K562 (cell line): Measurements from ENCODE around the gene FAM3C. TPM values are rescaled to one million over a fixed set of nuclear protein-coding genes. Genes with fewer than 3 reads are reported as not detected.

Experiments used
- BDP1 ChIP-seq: IDR thresholded peaks from 3 replicates; pipeline ENCODE4 v1.6.1; 2011; ENCODE audit not compliant: insufficient read length, insufficient read depth
- CBFA2T2 ChIP-seq: fragments of 450-650 bp; conservative IDR thresholded peaks from 2 replicates; pipeline ENCODE4 v1.6.1; 2017; ENCODE audit warnings: mild to moderate bottlenecking
- HEY1 ChIP-seq: fragments of 250-450 bp; sonication (Bioruptor Pico); IDR thresholded peaks from 2 replicates; pipeline ENCODE4 v1.5.0; 2020; ENCODE audit warnings: mild to moderate bottlenecking, moderate library complexity, borderline replicate concordance
- IRF2 ChIP-seq: sonication (generic); formaldehyde crosslinking; IDR thresholded peaks from 2 replicates; pipeline ENCODE4 v1.8.1; 2022; ENCODE audit warnings: mild to moderate bottlenecking, missing genetic modification reagents
- KDM4B ChIP-seq, 2 experiments: fragments of 450-650 bp in 1 of 2; sonication (generic) in 1 of 2; IDR thresholded peaks; 2 replicates each; pipeline ENCODE4 v1.6.1; 2016 to 2017; ENCODE audit warnings: borderline replicate concordance in 2 of 2, antibody characterized with exemption in 1 of 2, low read depth in 1 of 2, mild to moderate bottlenecking in 1 of 2
- KLF1 ChIP-seq: fragments of 450-650 bp; IDR thresholded peaks from 2 replicates; pipeline ENCODE4 v1.6.1; 2016; ENCODE audit warnings: missing genetic modification characterization, missing compliant biosample characterization
- LEF1 ChIP-seq: fragments of 450-650 bp; IDR thresholded peaks from 2 replicates; pipeline ENCODE4 v1.6.1; 2016; ENCODE audit warnings: mild to moderate bottlenecking
- MBD2 ChIP-seq: sonication (generic); IDR thresholded peaks from 2 replicates; pipeline ENCODE4 v1.6.1; 2016; ENCODE audit warnings: low read depth, borderline replicate concordance
- MED1 ChIP-seq: sonication (generic); formaldehyde crosslinking; IDR thresholded peaks from 2 replicates; pipeline ENCODE4 v1.8.1; 2023; ENCODE audit warnings: missing genetic modification reagents, borderline replicate concordance
- MLX ChIP-seq, 2 experiments: fragments of 450-650 bp in 1 of 2; sonication (generic) in 1 of 2; formaldehyde crosslinking; conservative IDR thresholded peaks; 2 replicates each; pipeline versions ENCODE4 v1.4.0 to v1.8.1; 2020 to 2022; ENCODE audit warnings: mild to moderate bottlenecking in 1 of 2, missing genetic modification reagents in 1 of 2
- MYNN ChIP-seq, 2 experiments: sonication (generic); formaldehyde crosslinking in 1 of 2; IDR thresholded peaks; 2 replicates each; pipeline versions ENCODE4 v1.5.0 to v1.6.1; 2016 to 2020; ENCODE audit warnings: antibody characterized with exemption in 1 of 2, missing genetic modification reagents in 1 of 2
- NUFIP1 ChIP-seq: fragments of 450-650 bp; IDR thresholded peaks from 2 replicates; pipeline ENCODE4 v1.6.1; 2018; ENCODE audit not compliant: partially characterized antibody
- POLR3A ChIP-seq: IDR thresholded peaks from 2 replicates; pipeline ENCODE4 v1.6.1; 2011; ENCODE audit warnings: borderline replicate concordance, mild to moderate bottlenecking, moderate library complexity; ENCODE audit not compliant: insufficient read length, insufficient read depth; ENCODE audit errors: extremely low read depth
- RCOR1 ChIP-seq, 2 experiments: IDR thresholded peaks; 2 replicates each; pipeline ENCODE4 v1.6.1; 2012; ENCODE audit warnings: low read depth in 2 of 2, low read length in 2 of 2, borderline replicate concordance in 1 of 2, improper control_type of control experiment in 1 of 2
- SPI1 ChIP-seq: IDR thresholded peaks from 2 replicates; pipeline ENCODE4 v1.6.1; 2011; ENCODE audit warnings: low read depth, low read length, control low read depth, borderline replicate concordance
- TBP ChIP-seq: optimal IDR thresholded peaks from 2 replicates; pipeline ENCODE3; 2011; ENCODE audit warnings: low read depth, low read length, improper control_type of control experiment
- THAP12 ChIP-seq: fragments of 250-450 bp; sonication (Bioruptor Pico); IDR thresholded peaks from 2 replicates; pipeline ENCODE4 v1.9.0; 2021; ENCODE audit warnings: mild to moderate bottlenecking, inconsistent platforms
- THAP7 ChIP-seq: fragments of 250-450 bp; sonication (Bioruptor Pico); IDR thresholded peaks from 2 replicates; pipeline ENCODE4 v1.5.0; 2021
- THRAP3 ChIP-seq: fragments of 450-650 bp; IDR thresholded peaks from 2 replicates; pipeline ENCODE4 v1.6.1; 2016; ENCODE audit warnings: mild to moderate bottlenecking, inconsistent platforms, borderline replicate concordance
- ZNF121 ChIP-seq: sonication (generic); formaldehyde crosslinking; conservative IDR thresholded peaks from 2 replicates; pipeline ENCODE4 v1.8.0; 2022; ENCODE audit warnings: missing genetic modification reagents
- ZNF175 ChIP-seq: fragments of 200-800 bp; sonication (Bioruptor generic); IDR thresholded peaks from 2 replicates; pipeline ENCODE4 v1.6.1; 2016; ENCODE audit warnings: low read depth, mild to moderate bottlenecking, missing genetic modification characterization, missing compliant biosample characterization
- ZNF232 ChIP-seq: sonication (generic); formaldehyde crosslinking; IDR thresholded peaks from 2 replicates; pipeline ENCODE4 v1.8.0; 2022; ENCODE audit warnings: mild to moderate bottlenecking, missing genetic modification reagents
- ZNF584 ChIP-seq: fragments of 200-800 bp; sonication (Bioruptor generic); IDR thresholded peaks from 2 replicates; pipeline ENCODE4 v1.6.1; 2016; ENCODE audit warnings: low read depth, mild to moderate bottlenecking, missing genetic modification characterization, missing compliant biosample characterization
- ZNF668 ChIP-seq: fragments of 250-450 bp; sonication (Bioruptor Pico); IDR thresholded peaks from 2 replicates; pipeline ENCODE4 v1.8.0; 2022; ENCODE audit warnings: mild to moderate bottlenecking, inconsistent platforms
- ZNF785 ChIP-seq: fragments of 250-450 bp; sonication (Bioruptor Pico); IDR thresholded peaks from 2 replicates; pipeline ENCODE4 v1.4.0; 2020; ENCODE audit warnings: mild to moderate bottlenecking
- polyA plus RNA-seq, 8 experiments: library from polyadenylated mRNA; depleted of rRNA in 4 of 8; stranded (reverse) in 5 of 8; unstranded in 3 of 8; fragments of >200 nt; fragmentation: Nextera tagmentation in 2 of 8; fragmentation: Illumina TruSeq in 1 of 8; extraction: Ambion mirVana in 2 of 8; extraction: Trizol in 1 of 8; gene quantifications; 2 replicates each; pipeline versions ENCODE4 v1.2.1 to v1.2.3, GENCODE V29; 2011 to 2014; ENCODE audit warnings: inconsistent platforms in 1 of 8, missing spikeins in 1 of 8
- total RNA-seq, 7 experiments: library from RNA; depleted of rRNA in 6 of 7; stranded (reverse); fragments of >200 nt in 6 of 7; fragmentation: Illumina TruSeq in 2 of 7; extraction: Trizol in 2 of 7; gene quantifications; 2 replicates each; pipeline versions ENCODE4 v1.2.1 to v1.2.3, GENCODE V29; 2011 to 2021; ENCODE audit warnings: low replicate concordance in 1 of 7

FAM3C gene
- total and polyA plus RNA-seq, 9 of the 15 experiments (the other 6 are each of a cell fraction or from before 2014, with no cell fraction given), result 10.6 to 42.6 (median 30.0) TPM

- TF ChIP-seq MLX (CRISPR knock-in tag; conservative IDR thresholded peaks at IDR 0.05), result no peak
- peak in 1 of 2 experiments; percentile 85; a peak in 3 of 4 replicates for TF ChIP-seq RCOR1 (IDR thresholded peaks at IDR 0.05; ENCODE audit: borderline replicate concordance in 1 of 2, low read depth in 2 of 2, low read length in 2 of 2)
- TF ChIP-seq ZNF785 (CRISPR knock-in tag), result no peak
- TF ChIP-seq THAP12 (CRISPR knock-in tag), result peak; percentile 97
- TF ChIP-seq HEY1 (CRISPR knock-in tag), result no peak
- no peak for TF ChIP-seq LEF1
- TF ChIP-seq KLF1 (tag), result peak; percentile 58; the same call in 1 of the 2 replicates
- TF ChIP-seq CBFA2T2, result peak; percentile 36; the same call in 1 of the 2 replicates
- TF ChIP-seq MBD2, result peak; percentile 83; the same call in 1 of the 2 replicates
- peak in 1 of 2 experiments; percentile 76; a peak in 1 of 4 replicates for TF ChIP-seq KDM4B (IDR thresholded peaks at IDR 0.05; ENCODE audit: borderline replicate concordance in 2 of 2, low read depth in 1 of 2)
- no peak for TF ChIP-seq NUFIP1
- no peak for TF ChIP-seq ZNF175 (CRISPR knock-in tag)
- no peak; the same call in 1 of the 2 replicates for TF ChIP-seq SPI1
- TF ChIP-seq IRF2 (CRISPR knock-in tag), result no peak
- no peak for TF ChIP-seq POLR3A
- TF ChIP-seq ZNF121 (CRISPR knock-in tag), result no peak
- no peak for TF ChIP-seq THRAP3
- TF ChIP-seq BDP1, result no peak
- no peak for TF ChIP-seq MED1 (CRISPR knock-in tag)
- peak; percentile 64; the same call in 1 of the 2 replicates for TF ChIP-seq ZNF584
- TF ChIP-seq MYNN (IDR thresholded peaks at IDR 0.05), result 0 out of 2 replicates have a peak, but pooled peaks have one; percentile 27
- TF ChIP-seq MYNN (CRISPR knock-in tag; IDR thresholded peaks at IDR 0.05), result no peak
- TF ChIP-seq TBP, result peak; percentile 83
- TF ChIP-seq ZNF232 (CRISPR knock-in tag), result peak; percentile 76; the same call in 1 of the 2 replicates
- no peak for TF ChIP-seq ZNF668 (CRISPR knock-in tag)
- TF ChIP-seq THAP7 (CRISPR knock-in tag), result no peak
Observed at GRCh38 chr7:121395961-121396757, at the start of gene FAM3C (continued).
